ENCODE data around the gene KCNN1.

Gene KCNN1

DNA sequence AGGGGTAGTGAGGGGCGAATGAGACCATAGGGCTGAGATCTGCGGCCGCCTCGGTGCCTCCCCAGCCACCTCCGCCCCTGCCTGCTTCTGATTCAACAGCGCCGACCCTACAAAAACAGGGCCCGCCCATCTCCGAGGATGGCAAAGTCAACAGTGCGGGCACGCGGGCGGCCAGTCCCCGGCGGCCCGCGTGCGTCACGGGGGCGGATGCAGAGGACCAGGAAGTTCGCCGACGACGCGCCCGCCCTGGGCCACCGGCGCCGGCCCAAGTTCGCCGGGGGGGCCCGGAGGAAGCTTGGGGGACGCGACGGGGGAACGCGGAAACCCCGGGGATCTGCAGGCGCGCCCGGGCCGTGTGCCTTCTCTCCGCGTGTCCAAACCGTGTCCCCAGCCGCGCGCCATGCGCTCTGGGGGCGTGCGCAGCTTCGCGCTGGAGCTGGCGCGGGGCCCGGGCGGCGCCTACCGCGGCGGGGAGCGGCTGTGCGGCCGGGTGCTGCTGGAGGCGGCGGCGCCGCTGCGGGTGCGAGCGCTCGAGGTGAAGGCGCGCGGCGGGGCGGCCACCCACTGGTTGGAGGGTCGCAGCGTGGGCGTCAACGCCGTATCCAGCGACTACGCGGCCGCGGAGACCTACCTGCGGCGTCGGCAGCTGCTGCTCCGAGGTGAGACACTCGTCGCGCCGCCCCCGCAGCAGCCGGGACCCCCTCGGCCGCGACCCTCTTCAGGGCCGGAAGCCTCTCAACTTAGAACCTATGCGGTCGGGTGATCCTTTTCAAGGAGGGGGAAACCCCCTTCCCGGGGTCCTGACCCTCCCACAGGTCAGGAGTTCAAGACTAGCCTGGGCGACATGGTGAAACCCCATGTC, 34.2 kb downstream of the KCNN1 start (continued):
- peak; percentile 83 for TF ChIP-seq ZIC2 (tag by site-specific recombination; IDR thresholded peaks at IDR 0.05)
- TF ChIP-seq SP7 (tag by site-specific recombination; IDR thresholded peaks at IDR 0.05): 0 out of 2 replicates have a peak, but pooled peaks have one; percentile 21
- TF ChIP-seq ZNF146 (tag by site-specific recombination; IDR thresholded peaks at IDR 0.05): no peak
- TF ChIP-seq, protein P1, sequence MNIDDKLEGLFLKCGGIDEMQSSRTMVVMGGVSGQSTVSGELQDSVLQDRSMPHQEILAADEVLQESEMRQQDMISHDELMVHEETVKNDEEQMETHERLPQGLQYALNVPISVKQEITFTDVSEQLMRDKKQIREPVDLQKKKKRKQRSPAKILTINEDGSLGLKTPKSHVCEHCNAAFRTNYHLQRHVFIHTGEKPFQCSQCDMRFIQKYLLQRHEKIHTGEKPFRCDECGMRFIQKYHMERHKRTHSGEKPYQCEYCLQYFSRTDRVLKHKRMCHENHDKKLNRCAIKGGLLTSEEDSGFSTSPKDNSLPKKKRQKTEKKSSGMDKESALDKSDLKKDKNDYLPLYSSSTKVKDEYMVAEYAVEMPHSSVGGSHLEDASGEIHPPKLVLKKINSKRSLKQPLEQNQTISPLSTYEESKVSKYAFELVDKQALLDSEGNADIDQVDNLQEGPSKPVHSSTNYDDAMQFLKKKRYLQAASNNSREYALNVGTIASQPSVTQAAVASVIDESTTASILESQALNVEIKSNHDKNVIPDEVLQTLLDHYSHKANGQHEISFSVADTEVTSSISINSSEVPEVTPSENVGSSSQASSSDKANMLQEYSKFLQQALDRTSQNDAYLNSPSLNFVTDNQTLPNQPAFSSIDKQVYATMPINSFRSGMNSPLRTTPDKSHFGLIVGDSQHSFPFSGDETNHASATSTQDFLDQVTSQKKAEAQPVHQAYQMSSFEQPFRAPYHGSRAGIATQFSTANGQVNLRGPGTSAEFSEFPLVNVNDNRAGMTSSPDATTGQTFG (tag by site-specific recombination; IDR thresholded peaks at IDR 0.05; ENCODE audit: borderline replicate concordance): no peak
- no peak for TF ChIP-seq ZNF529 (tag by site-specific recombination; IDR thresholded peaks at IDR 0.05; ENCODE audit: insufficient replicate concordance)
- TF ChIP-seq, protein P2, sequence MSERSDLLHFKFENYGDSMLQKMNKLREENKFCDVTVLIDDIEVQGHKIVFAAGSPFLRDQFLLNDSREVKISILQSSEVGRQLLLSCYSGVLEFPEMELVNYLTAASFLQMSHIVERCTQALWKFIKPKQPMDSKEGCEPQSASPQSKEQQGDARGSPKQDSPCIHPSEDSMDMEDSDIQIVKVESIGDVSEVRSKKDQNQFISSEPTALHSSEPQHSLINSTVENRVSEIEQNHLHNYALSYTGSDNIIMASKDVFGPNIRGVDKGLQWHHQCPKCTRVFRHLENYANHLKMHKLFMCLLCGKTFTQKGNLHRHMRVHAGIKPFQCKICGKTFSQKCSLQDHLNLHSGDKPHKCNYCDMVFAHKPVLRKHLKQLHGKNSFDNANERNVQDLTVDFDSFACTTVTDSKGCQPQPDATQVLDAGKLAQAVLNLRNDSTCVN (tag by site-specific recombination; optimal IDR thresholded peaks at IDR 0.05): peak; percentile 93
- TF ChIP-seq ZNF350 (tag by site-specific recombination; IDR thresholded peaks at IDR 0.05): no peak
- TF ChIP-seq, protein P3, sequence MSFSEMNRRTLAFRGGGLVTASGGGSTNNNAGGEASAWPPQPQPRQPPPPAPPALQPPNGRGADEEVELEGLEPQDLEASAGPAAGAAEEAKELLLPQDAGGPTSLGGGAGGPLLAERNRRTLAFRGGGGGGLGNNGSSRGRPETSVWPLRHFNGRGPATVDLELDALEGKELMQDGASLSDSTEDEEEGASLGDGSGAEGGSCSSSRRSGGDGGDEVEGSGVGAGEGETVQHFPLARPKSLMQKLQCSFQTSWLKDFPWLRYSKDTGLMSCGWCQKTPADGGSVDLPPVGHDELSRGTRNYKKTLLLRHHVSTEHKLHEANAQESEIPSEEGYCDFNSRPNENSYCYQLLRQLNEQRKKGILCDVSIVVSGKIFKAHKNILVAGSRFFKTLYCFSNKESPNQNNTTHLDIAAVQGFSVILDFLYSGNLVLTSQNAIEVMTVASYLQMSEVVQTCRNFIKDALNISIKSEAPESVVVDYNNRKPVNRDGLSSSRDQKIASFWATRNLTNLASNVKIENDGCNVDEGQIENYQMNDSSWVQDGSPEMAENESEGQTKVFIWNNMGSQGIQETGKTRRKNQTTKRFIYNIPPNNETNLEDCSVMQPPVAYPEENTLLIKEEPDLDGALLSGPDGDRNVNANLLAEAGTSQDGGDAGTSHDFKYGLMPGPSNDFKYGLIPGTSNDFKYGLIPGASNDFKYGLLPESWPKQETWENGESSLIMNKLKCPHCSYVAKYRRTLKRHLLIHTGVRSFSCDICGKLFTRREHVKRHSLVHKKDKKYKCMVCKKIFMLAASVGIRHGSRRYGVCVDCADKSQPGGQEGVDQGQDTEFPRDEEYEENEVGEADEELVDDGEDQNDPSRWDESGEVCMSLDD (tag by site-specific recombination; IDR thresholded peaks at IDR 0.05): no peak
- no peak for TF ChIP-seq HOXD13 (CRISPR knock-in tag; IDR thresholded peaks at IDR 0.05; ENCODE audit: borderline replicate concordance)
- TF ChIP-seq, protein P4, sequence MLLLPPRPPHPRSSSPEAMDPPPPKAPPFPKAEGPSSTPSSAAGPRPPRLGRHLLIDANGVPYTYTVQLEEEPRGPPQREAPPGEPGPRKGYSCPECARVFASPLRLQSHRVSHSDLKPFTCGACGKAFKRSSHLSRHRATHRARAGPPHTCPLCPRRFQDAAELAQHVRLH (tag by site-specific recombination; IDR thresholded peaks at IDR 0.05): no peak
- no peak for TF ChIP-seq FEZF1 (tag by site-specific recombination; IDR thresholded peaks at IDR 0.05)
- no peak for TF ChIP-seq ZNF514 (tag by site-specific recombination; IDR thresholded peaks at IDR 0.05)
- TF ChIP-seq ZNF660 (tag by site-specific recombination; IDR thresholded peaks at IDR 0.05): peak; percentile 84
- TF ChIP-seq KLF16 (tag by site-specific recombination; IDR thresholded peaks at IDR 0.05): peak; percentile 76; the same call in 1 of the 2 replicates
- no peak for TF ChIP-seq RBAK (tag by site-specific recombination; IDR thresholded peaks at IDR 0.05)
- TF ChIP-seq ZNF311 (tag by site-specific recombination; IDR thresholded peaks at IDR 0.05; ENCODE audit: borderline replicate concordance): no peak
- TF ChIP-seq, protein P5, sequence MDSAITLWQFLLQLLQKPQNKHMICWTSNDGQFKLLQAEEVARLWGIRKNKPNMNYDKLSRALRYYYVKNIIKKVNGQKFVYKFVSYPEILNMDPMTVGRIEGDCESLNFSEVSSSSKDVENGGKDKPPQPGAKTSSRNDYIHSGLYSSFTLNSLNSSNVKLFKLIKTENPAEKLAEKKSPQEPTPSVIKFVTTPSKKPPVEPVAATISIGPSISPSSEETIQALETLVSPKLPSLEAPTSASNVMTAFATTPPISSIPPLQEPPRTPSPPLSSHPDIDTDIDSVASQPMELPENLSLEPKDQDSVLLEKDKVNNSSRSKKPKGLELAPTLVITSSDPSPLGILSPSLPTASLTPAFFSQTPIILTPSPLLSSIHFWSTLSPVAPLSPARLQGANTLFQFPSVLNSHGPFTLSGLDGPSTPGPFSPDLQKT (IDR thresholded peaks at IDR 0.05; ENCODE audit: borderline replicate concordance, low read depth, low read length): no peak
- no peak for TF ChIP-seq ZNF610 (tag by site-specific recombination; IDR thresholded peaks at IDR 0.05; ENCODE audit: borderline replicate concordance)
- TF ChIP-seq ZNF654 (tag by site-specific recombination; IDR thresholded peaks at IDR 0.05; ENCODE audit: low read depth): no peak
- TF ChIP-seq ZNF23 (tag by site-specific recombination; IDR thresholded peaks at IDR 0.05; ENCODE audit: borderline replicate concordance): no peak
- peak; percentile 46 for TF ChIP-seq EGR2 (tag by site-specific recombination; IDR thresholded peaks at IDR 0.05; ENCODE audit: low read depth)
- TF ChIP-seq GLIS2 (tag by site-specific recombination; IDR thresholded peaks at IDR 0.05): peak; percentile 82
- TF ChIP-seq ZNF324 (tag by site-specific recombination; IDR thresholded peaks at IDR 0.05): no peak
- TF ChIP-seq ZNF184 (tag by site-specific recombination; IDR thresholded peaks at IDR 0.05): peak; percentile 70; the same call in 1 of the 2 replicates
- TF ChIP-seq, protein P6, sequence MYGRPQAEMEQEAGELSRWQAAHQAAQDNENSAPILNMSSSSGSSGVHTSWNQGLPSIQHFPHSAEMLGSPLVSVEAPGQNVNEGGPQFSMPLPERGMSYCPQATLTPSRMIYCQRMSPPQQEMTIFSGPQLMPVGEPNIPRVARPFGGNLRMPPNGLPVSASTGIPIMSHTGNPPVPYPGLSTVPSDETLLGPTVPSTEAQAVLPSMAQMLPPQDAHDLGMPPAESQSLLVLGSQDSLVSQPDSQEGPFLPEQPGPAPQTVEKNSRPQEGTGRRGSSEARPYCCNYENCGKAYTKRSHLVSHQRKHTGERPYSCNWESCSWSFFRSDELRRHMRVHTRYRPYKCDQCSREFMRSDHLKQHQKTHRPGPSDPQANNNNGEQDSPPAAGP (tag by site-specific recombination; IDR thresholded peaks at IDR 0.05): no peak; the same call in none of the 2 replicates
- no peak for TF ChIP-seq ZNF549 (tag by site-specific recombination; IDR thresholded peaks at IDR 0.05)
- no peak for TF ChIP-seq ZNF621 (tag by site-specific recombination; IDR thresholded peaks at IDR 0.05)
- TF ChIP-seq ZNF140 (tag by site-specific recombination; IDR thresholded peaks at IDR 0.05): no peak
- TF ChIP-seq ZNF785 (tag by site-specific recombination; IDR thresholded peaks at IDR 0.05): no peak
- TF ChIP-seq ZNF837 (tag by site-specific recombination; IDR thresholded peaks at IDR 0.05): no peak
- TF ChIP-seq ZNF777 (tag by site-specific recombination; IDR thresholded peaks at IDR 0.05; ENCODE audit: borderline replicate concordance): no peak
- no peak for TF ChIP-seq ZNF19 (tag by site-specific recombination; IDR thresholded peaks at IDR 0.05; ENCODE audit: low read depth)

Measured in HEK293 (cell line).